GM23248 (cell line): ENCODE measurements around the gene RFT1. TPM values are rescaled to one million over a fixed set of nuclear protein-coding genes. Genes with fewer than 3 reads are reported as not detected.
A peak's percentile ranks its signal among the peaks of the same experiment; 100 is the strongest.

ENCODE experiments used
- DNase-seq: peaks from one replicate; pipeline ENCODE4 v3.0.0-alpha.2; 2015
- H2AFZ ChIP-seq: fragments of 200-600 bp; sonication (generic); 2 replicates; pipeline ENCODE4 v1.6.1; 2016; ENCODE audit warnings: antibody characterized with exemption
- H3F3A ChIP-seq: fragments of 200-600 bp; sonication (generic); 2 replicates; pipeline ENCODE4 v1.6.1; 2016; ENCODE audit warnings: mild to moderate bottlenecking, antibody characterized with exemption, mixed run types; ENCODE audit not compliant: insufficient read depth
- H3K27ac ChIP-seq: fragments of 200-600 bp; sonication (generic); 2 replicates; pipeline ENCODE4 v1.5.1; 2016; ENCODE audit warnings: mild to moderate bottlenecking
- H3K27me3 ChIP-seq: fragments of 200-600 bp; sonication (generic); replicated peaks from 2 replicates; pipeline ENCODE4 v1.6.1; 2016; ENCODE audit warnings: mild to moderate bottlenecking; ENCODE audit not compliant: insufficient read depth
- H3K36me3 ChIP-seq: fragments of 200-600 bp; sonication (generic); 2 replicates; pipeline ENCODE4 v1.6.1; 2016; ENCODE audit warnings: low read depth, mild to moderate bottlenecking
- H3K4me1 ChIP-seq: fragments of 200-600 bp; sonication (generic); 2 replicates; pipeline ENCODE4 v1.6.1; 2016; ENCODE audit warnings: mild to moderate bottlenecking; ENCODE audit not compliant: insufficient read depth
- H3K4me2 ChIP-seq: fragments of 200-600 bp; sonication (generic); one replicate; pipeline ENCODE4 v1.6.1; 2016; ENCODE audit warnings: mild to moderate bottlenecking; ENCODE audit not compliant: unreplicated experiment
- H3K4me3 ChIP-seq: fragments of 200-600 bp; sonication (generic); 2 replicates; pipeline ENCODE4 v1.5.1; 2016; ENCODE audit warnings: mild to moderate bottlenecking
- H3K79me2 ChIP-seq: fragments of 200-600 bp; sonication (generic); 2 replicates; pipeline ENCODE4 v1.6.1; 2016; ENCODE audit warnings: mild to moderate bottlenecking; ENCODE audit not compliant: insufficient read depth
- H3K9ac ChIP-seq: fragments of 200-600 bp; sonication (generic); 2 replicates; pipeline ENCODE4 v1.6.1; 2016; ENCODE audit warnings: mild to moderate bottlenecking
- H3K9me2 ChIP-seq: fragments of 200-600 bp; sonication (generic); 2 replicates; pipeline ENCODE4 v1.6.1; 2016; ENCODE audit warnings: mixed run types, mild to moderate bottlenecking, moderate library complexity; ENCODE audit not compliant: insufficient read depth
- H3K9me3 ChIP-seq: fragments of 200-600 bp; sonication (generic); one replicate; pipeline ENCODE4 v1.6.1; 2017; ENCODE audit warnings: low read depth
- H4K20me1 ChIP-seq: fragments of 200-600 bp; sonication (generic); 2 replicates; pipeline ENCODE4 v1.6.0; 2016; ENCODE audit not compliant: insufficient read depth
- EZH2 ChIP-seq: fragments of 200-600 bp; sonication (generic); IDR thresholded peaks from 2 replicates; pipeline ENCODE4 v1.6.1; 2018; ENCODE audit warnings: antibody characterized with exemption, mild to moderate bottlenecking; ENCODE audit not compliant: insufficient read depth, poor library complexity, severe bottlenecking
- EZH2phosphoT487 ChIP-seq: fragments of 200-600 bp; sonication (generic); IDR thresholded peaks from 2 replicates; pipeline ENCODE4 v1.6.1; 2018; ENCODE audit warnings: antibody characterized with exemption, moderate library complexity, mild to moderate bottlenecking, low read depth; ENCODE audit not compliant: insufficient read depth
- WGBS, 2 experiments: methylation state at CpG; one replicate each; pipeline ENCODE4 v1.1.6; 2015 to 2017; ENCODE audit warnings: low lambda C conversion rate in 2 of 2, low coverage in 1 of 2; ENCODE audit errors: missing lambda C conversion rate in 2 of 2; 5-methylcytosine and 5-hydroxymethylcytosine counted together
- in situ Hi-C: fragments of 300-500 bp; cut with MboI; formaldehyde crosslinking; loops from 2 replicates; pipeline ENCODE4 v1.15.0; 2020
- polyA plus RNA-seq: library from polyadenylated mRNA; unstranded; fragments of >200 nt; fragmentation: Nextera tagmentation; extraction: Ambion mirVana; gene quantifications from 2 replicates; pipeline ENCODE4 v1.2.1, GENCODE V29; 2016
- total RNA-seq: library from RNA; depleted of rRNA; stranded (reverse); fragments of >200 nt; shearing (Covaris generic); gene quantifications from 2 replicates; pipeline ENCODE4 v1.2.3, GENCODE V29; 2014

The RFT1 gene
- total and polyA plus RNA-seq, 2 experiments from 2014 or later, result 35.0 to 35.7 TPM

GRCh38 chr3:53137835-53138446 is 7.7 kb upstream of the RFT1 start:
- H4K20me1 ChIP-seq, result no peaks in the 10 kb centered on the region
- H3F3A ChIP-seq, result no peaks in the 10 kb centered on the region
- no peak overlapping the region for H2AFZ ChIP-seq
- no peak overlapping the region for H3K4me2 ChIP-seq
- H3K4me3 ChIP-seq, result no peak overlapping the region
- no peak overlapping the region for H3K27ac ChIP-seq
- no peak overlapping the region for H3K9ac ChIP-seq
- no peaks in the 10 kb centered on the region for H3K27me3 ChIP-seq
- TF ChIP-seq EZH2phosphoT487 (no peak), EZH2 (no peak)
- 82 to 91% methylated on average over 4 of the region's 4 CpGs for WGBS, 2 experiments
- H3K9me3 ChIP-seq, result no peaks in the 10 kb centered on the region
- in situ Hi-C loops, result no loop called here
- no peaks in the 10 kb centered on the region for H3K36me3 ChIP-seq
- H3K9me2 ChIP-seq, result no peaks in the 10 kb centered on the region
- no peaks in the 10 kb centered on the region for H3K79me2 ChIP-seq
- DNase-seq, result peak; percentile 61
- H3K4me1 ChIP-seq, result peaks cover 7% of the 10 kb centered on the region

GRCh38 chr3:53137221-53137620 is 7.0 kb upstream of the RFT1 start:
- H3K9me2 ChIP-seq, result no peaks in the 10 kb centered on the region
- H3K4me1 ChIP-seq, result peaks cover 7% of the 10 kb centered on the region
- no peaks in the 10 kb centered on the region for H3K27me3 ChIP-seq
- no peak overlapping the region for H3K4me3 ChIP-seq
- H3F3A ChIP-seq, result no peaks in the 10 kb centered on the region
- H4K20me1 ChIP-seq, result no peaks in the 10 kb centered on the region
- 68 to 71% methylated on average over 2 of the region's 2 CpGs for WGBS, 2 experiments
- H3K36me3 ChIP-seq, result no peaks in the 10 kb centered on the region
- no peak for TF ChIP-seq EZH2phosphoT487
- H3K4me2 ChIP-seq, result no peak overlapping the region
- H2AFZ ChIP-seq, result no peak overlapping the region
- no peak overlapping the region for H3K27ac ChIP-seq
- no peak for DNase-seq
- H3K9me3 ChIP-seq, result no peaks in the 10 kb centered on the region
- no peak overlapping the region for H3K9ac ChIP-seq
- no peaks in the 10 kb centered on the region for H3K79me2 ChIP-seq
- in situ Hi-C loops, result no loop called here

GRCh38 chr3:53134631-53135232 is 4.5 kb upstream of the RFT1 start:
- 26 to 29% methylated on average over 6 of the region's 6 CpGs for WGBS, 2 experiments
- Histone ChIP-seq H3K4me3 (no peak overlapping the region), H3K79me2 (peaks cover 5% of the 10 kb centered on the region), H3K9me2 (no peaks in the 10 kb centered on the region), H3K4me2 (no peak overlapping the region), H3K36me3 (no peaks in the 10 kb centered on the region), H3K27ac (no peak overlapping the region), H3K9ac (no peak overlapping the region), H4K20me1 (no peaks in the 10 kb centered on the region), H3F3A (peaks cover 11% of the 10 kb centered on the region), H3K9me3 (no peaks in the 10 kb centered on the region), H2AFZ (no peak overlapping the region), H3K4me1 (peaks cover 7% of the 10 kb centered on the region), H3K27me3 (no peaks in the 10 kb centered on the region)
- TF ChIP-seq EZH2phosphoT487, result no peak
- TF ChIP-seq EZH2, result no peak
- DNase-seq, result peak; percentile 84
- in situ Hi-C loops, result no loop called here

DNA sequence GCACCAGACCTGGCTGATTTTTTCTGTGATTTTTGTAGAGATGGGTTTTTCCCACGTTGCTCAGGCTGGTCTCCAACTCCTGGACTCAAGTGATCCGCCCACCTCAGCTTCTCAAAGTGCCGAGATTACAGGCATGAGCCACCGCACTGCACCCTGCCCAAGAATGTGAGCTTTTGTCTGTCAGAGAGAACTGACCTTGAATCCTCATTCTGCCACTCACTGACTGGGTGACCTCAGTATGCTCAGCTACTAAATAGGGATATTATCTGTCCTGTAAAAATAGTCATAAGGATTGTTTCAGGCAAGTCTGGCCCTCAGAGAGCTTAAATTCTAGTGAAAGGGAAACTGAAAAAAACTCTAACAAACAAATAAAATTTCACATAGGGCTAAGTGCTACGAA is 2.1 kb upstream of the RFT1 start:
- H3K9me3 ChIP-seq, result no peaks in the 10 kb centered on the region
- H3K4me3 ChIP-seq, result no peak overlapping the region
- no peaks in the 10 kb centered on the region for H3K36me3 ChIP-seq
- peaks cover 29% of the 10 kb centered on the region for H3K79me2 ChIP-seq
- H2AFZ ChIP-seq, result no peak overlapping the region
- H3K9ac ChIP-seq, result no peak overlapping the region
- no peak for DNase-seq
- TF ChIP-seq EZH2, result no peak
- no peak for TF ChIP-seq EZH2phosphoT487
- no peak overlapping the region for H3K27ac ChIP-seq
- WGBS, 2 experiments, result 72 to 77% methylated on average over 5 of the region's 5 CpGs
- H3K9me2 ChIP-seq, result no peaks in the 10 kb centered on the region
- in situ Hi-C loops, result no loop called here
- peaks cover 14% of the 10 kb centered on the region for H3K4me1 ChIP-seq
- H3F3A ChIP-seq, result peaks cover 11% of the 10 kb centered on the region
- no peak overlapping the region for H3K4me2 ChIP-seq
- no peaks in the 10 kb centered on the region for H3K27me3 ChIP-seq
- no peaks in the 10 kb centered on the region for H4K20me1 ChIP-seq

GRCh38 chr3:53131096-53131495 is 861 bp upstream of the RFT1 start:
- no peaks in the 10 kb centered on the region for H3K9me2 ChIP-seq
- WGBS, 2 experiments, result 83 to 86% methylated on average over 4 of the region's 4 CpGs
- DNase-seq, result peak; percentile 41
- peaks cover 14% of the 10 kb centered on the region for H3K4me1 ChIP-seq
- H2AFZ ChIP-seq, result peak overlapping the region; percentile 99
- peak overlapping the region; percentile 99 for H3K4me3 ChIP-seq
- peak overlapping the region; percentile 99 for H3K9ac ChIP-seq
- peaks cover 30% of the 10 kb centered on the region for H3K79me2 ChIP-seq
- no peaks in the 10 kb centered on the region for H3K9me3 ChIP-seq
- H3K27ac ChIP-seq, result peak overlapping the region; percentile 98
- H3K27me3 ChIP-seq, result no peaks in the 10 kb centered on the region
- no peaks in the 10 kb centered on the region for H3K36me3 ChIP-seq
- no peaks in the 10 kb centered on the region for H4K20me1 ChIP-seq
- TF ChIP-seq EZH2, result no peak
- H3K4me2 ChIP-seq, result peak overlapping the region; percentile 99
- in situ Hi-C loops, result no loop called here
- peaks cover 11% of the 10 kb centered on the region for H3F3A ChIP-seq
